Activated CD8-positive, alpha-beta memory T cell treated with anti-CD3 and anti-CD28 coated beads, Interleukin-2, amount 50 U/mL, for 1 hour (primary cell): ENCODE results near the gene KCNC1.

Experiments
- DNase-seq: peaks from one replicate; pipeline ENCODE4 v3.0.0-alpha.2; 2020; ENCODE audit errors: extremely low read depth

KCNC1 gene

GRCh38 chr11:17734418-17734911, at the start of gene KCNC1:
KCNC1 (plus strand) TSS chr11:17734781; CDS start chr11:17736003, 1,222 bp downstream.
- no peak for DNase-seq

- DNase-seq = no peak
These were observed 48.2 kb upstream of the KCNC1 start for GRCh38 chr11:17686231-17686980.

GRCh38 chr11:17687946-17688670, 46.5 kb upstream of the KCNC1 start:
- DNase-seq = no peak

- no peak for DNase-seq
These were observed 43.0 kb upstream of the KCNC1 start for GRCh38 chr11:17691550-17691949.

GRCh38 chr11:17691976-17692375, 42.6 kb upstream of the KCNC1 start:
- no peak for DNase-seq

GRCh38 chr11:17692931-17693330, 41.6 kb upstream of the KCNC1 start:
- no peak for DNase-seq

GRCh38 chr11:17693531-17693930, 41.0 kb upstream of the KCNC1 start:
- DNase-seq = no peak

GRCh38 chr11:17694494-17695110, 40.0 kb upstream of the KCNC1 start:
- DNase-seq = no peak

- no peak for DNase-seq
These were observed 38.8 kb upstream of the KCNC1 start for GRCh38 chr11:17695454-17696441.

- DNase-seq = no peak
These were observed 37.8 kb upstream of the KCNC1 start for GRCh38 chr11:17696741-17697140.

GRCh38 chr11:17697175-17697949, 37.2 kb upstream of the KCNC1 start:
- DNase-seq = no peak

GRCh38 chr11:17699147-17700114, 35.1 kb upstream of the KCNC1 start:
- DNase-seq = no peak

- no peak for DNase-seq
These were observed 33.6 kb upstream of the KCNC1 start for GRCh38 chr11:17700991-17701390.

- no peak for DNase-seq
These were observed 31.7 kb upstream of the KCNC1 start for GRCh38 chr11:17702876-17703275.

- DNase-seq = no peak
These were observed 30.6 kb upstream of the KCNC1 start for GRCh38 chr11:17703951-17704350.

GRCh38 chr11:17707830-17708229, 26.8 kb upstream of the KCNC1 start:
- no peak for DNase-seq

- DNase-seq = no peak
These were observed 22.7 kb upstream of the KCNC1 start for GRCh38 chr11:17711836-17712235.

GRCh38 chr11:17713851-17714250, 20.7 kb upstream of the KCNC1 start:
- DNase-seq = no peak

- no peak for DNase-seq
These were observed 20.2 kb upstream of the KCNC1 start for GRCh38 chr11:17714356-17714854.
